Smooth muscle cell (in vitro differentiated cells): ENCODE results near the gene GOLGA1. TPM values are rescaled to one million over a fixed set of nuclear protein-coding genes. Genes with fewer than 3 reads are reported as not detected.
A peak's percentile ranks its signal among the peaks of the same experiment; 100 is the strongest.

Experiments
- DNase-seq: peaks from one replicate; lab custom pipeline; 2025; ENCODE audit not compliant: unreplicated experiment; lab: John Stamatoyannopoulos, UW
- H2AFZ ChIP-seq: fragments of 200-600 bp; sonication (generic); 2 replicates; pipeline ENCODE4 v1.6.0; 2016; ENCODE audit warnings: antibody characterized with exemption, low read depth, mild to moderate bottlenecking
- H3F3A ChIP-seq: fragments of 200-600 bp; sonication (generic); 2 replicates; pipeline ENCODE4 v1.6.0; 2017; ENCODE audit warnings: antibody characterized with exemption, low read depth
- H3K27ac ChIP-seq: fragments of 200-600 bp; sonication (generic); 2 replicates; pipeline ENCODE4 v1.5.1; 2016; ENCODE audit warnings: low read depth, mild to moderate bottlenecking
- H3K27me3 ChIP-seq: fragments of 200-600 bp; sonication (generic); 2 replicates; pipeline ENCODE4 v1.6.1; 2016; ENCODE audit warnings: low read depth, mild to moderate bottlenecking
- H3K36me3 ChIP-seq: fragments of 200-600 bp; sonication (generic); 2 replicates; pipeline ENCODE4 v1.5.1; 2016; ENCODE audit warnings: low read depth
- H3K4me1 ChIP-seq: fragments of 200-600 bp; sonication (generic); 2 replicates; pipeline ENCODE4 v1.5.1; 2016; ENCODE audit warnings: low read depth
- H3K4me2 ChIP-seq: fragments of 200-600 bp; sonication (generic); 2 replicates; pipeline ENCODE4 v1.6.0; 2016; ENCODE audit warnings: mild to moderate bottlenecking
- H3K4me3 ChIP-seq: fragments of 200-600 bp; sonication (generic); 2 replicates; pipeline ENCODE4 v1.5.1; 2016; ENCODE audit warnings: mild to moderate bottlenecking
- H3K79me2 ChIP-seq: fragments of 200-600 bp; sonication (generic); 2 replicates; pipeline ENCODE4 v1.6.0; 2016; ENCODE audit warnings: low read depth, mild to moderate bottlenecking
- H3K9ac ChIP-seq: fragments of 200-600 bp; sonication (generic); 2 replicates; pipeline ENCODE4 v1.6.0; 2016; ENCODE audit warnings: low read depth
- H3K9me3 ChIP-seq: fragments of 200-600 bp; sonication (generic); replicated peaks from 2 replicates; pipeline ENCODE4 v1.5.1; 2016; ENCODE audit warnings: low read depth
- H4K20me1 ChIP-seq: fragments of 200-600 bp; sonication (generic); 2 replicates; pipeline ENCODE4 v1.6.0; 2016; ENCODE audit warnings: low read depth
- WGBS: methylation state at CpG from one replicate; pipeline ENCODE4 v1.1.7; 2016; ENCODE audit warnings: low lambda C conversion rate; 5-methylcytosine and 5-hydroxymethylcytosine counted together
- polyA plus RNA-seq: library from polyadenylated mRNA; unstranded; fragments of >200 nt; fragmentation: Nextera tagmentation; extraction: Ambion mirVana; gene quantifications from 2 replicates; pipeline ENCODE4 v1.2.1, GENCODE V29; 2016
- total RNA-seq: library from RNA; depleted of rRNA; stranded (reverse); fragments of >200 nt; gene quantifications from 2 replicates; pipeline ENCODE4 v1.2.3, GENCODE V29; 2014
- TF ChIP-seq, protein P1 (sequence below): fragments of 200-600 bp; sonication (generic); IDR thresholded peaks from 2 replicates; pipeline ENCODE4 v1.5.1; 2017; ENCODE audit warnings: borderline replicate concordance, mild to moderate bottlenecking, antibody characterized with exemption; ENCODE audit not compliant: insufficient read depth, poor library complexity, severe bottlenecking

Gene GOLGA1
- total and polyA plus RNA-seq, 2 experiments from 2014 or later = 6.8 to 11.0 TPM

GRCh38 chr9:124906966-124907365 is 33.9 kb downstream of the GOLGA1 start:
- Histone ChIP-seq H3F3A (no peaks in the 10 kb centered on the region), H3K79me2 (no peaks in the 10 kb centered on the region), H3K27ac (no peak overlapping the region), H3K4me2 (no peak overlapping the region), H3K36me3 (no peaks in the 10 kb centered on the region), H3K27me3 (no peaks in the 10 kb centered on the region), H3K9me3 (no peaks in the 10 kb centered on the region), H2AFZ (no peak overlapping the region), H3K4me3 (no peak overlapping the region), H4K20me1 (no peaks in the 10 kb centered on the region), H3K4me1 (no peaks in the 10 kb centered on the region), H3K9ac (no peak overlapping the region)
- no peak for DNase-seq
- TF ChIP-seq, protein P1, sequence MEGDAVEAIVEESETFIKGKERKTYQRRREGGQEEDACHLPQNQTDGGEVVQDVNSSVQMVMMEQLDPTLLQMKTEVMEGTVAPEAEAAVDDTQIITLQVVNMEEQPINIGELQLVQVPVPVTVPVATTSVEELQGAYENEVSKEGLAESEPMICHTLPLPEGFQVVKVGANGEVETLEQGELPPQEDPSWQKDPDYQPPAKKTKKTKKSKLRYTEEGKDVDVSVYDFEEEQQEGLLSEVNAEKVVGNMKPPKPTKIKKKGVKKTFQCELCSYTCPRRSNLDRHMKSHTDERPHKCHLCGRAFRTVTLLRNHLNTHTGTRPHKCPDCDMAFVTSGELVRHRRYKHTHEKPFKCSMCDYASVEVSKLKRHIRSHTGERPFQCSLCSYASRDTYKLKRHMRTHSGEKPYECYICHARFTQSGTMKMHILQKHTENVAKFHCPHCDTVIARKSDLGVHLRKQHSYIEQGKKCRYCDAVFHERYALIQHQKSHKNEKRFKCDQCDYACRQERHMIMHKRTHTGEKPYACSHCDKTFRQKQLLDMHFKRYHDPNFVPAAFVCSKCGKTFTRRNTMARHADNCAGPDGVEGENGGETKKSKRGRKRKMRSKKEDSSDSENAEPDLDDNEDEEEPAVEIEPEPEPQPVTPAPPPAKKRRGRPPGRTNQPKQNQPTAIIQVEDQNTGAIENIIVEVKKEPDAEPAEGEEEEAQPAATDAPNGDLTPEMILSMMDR = no peak
- WGBS = 67% methylated on average over 1 of the region's 1 CpG

GRCh38 chr9:124899845-124900244 is 41.0 kb downstream of the GOLGA1 start:
- no peak overlapping the region for H3K4me3 ChIP-seq
- H3K79me2 ChIP-seq = no peaks in the 10 kb centered on the region
- H2AFZ ChIP-seq = no peak overlapping the region
- H3F3A ChIP-seq = no peaks in the 10 kb centered on the region
- WGBS = 96% methylated on average over 9 of the region's 9 CpGs
- H3K36me3 ChIP-seq = no peaks in the 10 kb centered on the region
- H3K4me2 ChIP-seq = no peak overlapping the region
- no peak for DNase-seq
- no peaks in the 10 kb centered on the region for H3K4me1 ChIP-seq
- H3K27me3 ChIP-seq = no peaks in the 10 kb centered on the region
- no peak overlapping the region for H3K9ac ChIP-seq
- TF ChIP-seq, protein P1 = no peak
- no peaks in the 10 kb centered on the region for H3K9me3 ChIP-seq
- no peak overlapping the region for H3K27ac ChIP-seq
- H4K20me1 ChIP-seq = no peaks in the 10 kb centered on the region

DNA sequence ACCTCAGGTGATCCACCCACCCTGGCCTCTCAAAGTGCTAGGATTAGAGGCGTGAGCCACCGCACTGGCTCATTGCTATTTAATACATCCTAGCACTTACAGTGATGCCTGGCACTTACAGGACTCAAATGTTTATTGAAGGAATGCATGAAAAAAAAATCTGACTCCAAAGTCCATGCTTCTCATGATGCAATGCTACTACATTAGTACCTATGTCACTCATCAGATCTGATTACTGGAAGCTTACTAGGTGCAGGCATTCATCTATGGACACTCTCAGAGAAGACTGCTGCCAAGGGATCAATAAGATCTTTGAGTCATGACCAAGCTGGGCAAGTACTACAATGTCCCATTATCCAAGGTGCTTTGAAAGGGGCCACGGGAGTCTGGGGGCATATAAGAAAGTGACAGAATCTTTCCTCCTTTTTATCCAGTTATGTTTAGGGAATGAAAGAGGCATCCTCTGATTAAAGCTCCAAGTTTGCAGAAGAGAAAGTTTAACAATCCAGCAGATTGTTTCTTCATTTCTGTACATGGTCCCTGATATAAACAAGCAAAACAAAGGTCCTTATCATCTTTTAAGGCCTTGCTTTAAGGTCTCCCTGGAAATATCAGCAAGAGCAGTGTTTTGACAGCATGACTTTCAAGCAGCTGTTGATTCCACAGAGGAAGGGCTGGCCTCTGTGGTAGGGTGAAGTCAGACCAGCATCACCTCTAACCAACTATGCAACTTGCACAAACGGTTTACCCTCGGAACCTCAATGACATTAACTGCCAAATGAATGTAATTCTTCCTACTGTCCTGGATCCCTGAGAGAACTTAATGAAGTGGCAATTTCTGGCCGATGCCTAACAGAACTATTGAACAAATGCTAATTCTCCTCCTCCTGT is 43.1 kb downstream of the GOLGA1 start:
- no peaks in the 10 kb centered on the region for H4K20me1 ChIP-seq
- H3K4me2 ChIP-seq = no peak overlapping the region
- H3F3A ChIP-seq = no peaks in the 10 kb centered on the region
- H3K9ac ChIP-seq = no peak overlapping the region
- H3K9me3 ChIP-seq = no peaks in the 10 kb centered on the region
- no peak overlapping the region for H2AFZ ChIP-seq
- DNase-seq = no peak
- H3K27ac ChIP-seq = no peak overlapping the region
- H3K4me1 ChIP-seq = no peaks in the 10 kb centered on the region
- no peaks in the 10 kb centered on the region for H3K36me3 ChIP-seq
- TF ChIP-seq, protein P1 = no peak
- WGBS = 96% methylated on average over 6 of the region's 6 CpGs
- H3K4me3 ChIP-seq = no peak overlapping the region
- no peaks in the 10 kb centered on the region for H3K79me2 ChIP-seq
- no peaks in the 10 kb centered on the region for H3K27me3 ChIP-seq

- no peak overlapping the region for H3K9ac ChIP-seq
- TF ChIP-seq, protein P1 = peak; percentile 36
- no peak for DNase-seq
Observed at GRCh38 chr9:124894741-124895170, 46.1 kb downstream of the GOLGA1 start.

More at GRCh38 chr9:124894741-124895170, 46.1 kb downstream of the GOLGA1 start:
- Histone ChIP-seq H3F3A (no peaks in the 10 kb centered on the region), H3K79me2 (no peaks in the 10 kb centered on the region), H3K9me3 (no peaks in the 10 kb centered on the region), H3K4me1 (no peaks in the 10 kb centered on the region), H3K36me3 (no peaks in the 10 kb centered on the region), H4K20me1 (no peaks in the 10 kb centered on the region), H2AFZ (no peak overlapping the region), H3K4me3 (no peak overlapping the region), H3K27ac (no peak overlapping the region), H3K4me2 (no peak overlapping the region), H3K27me3 (no peaks in the 10 kb centered on the region)
